Hepatocyte (in vitro differentiated cells): Measurements from ENCODE around the gene SDHA.
"Not testable (repeated sequence)": the region's sequence is repeated elsewhere in the genome, so short reads cannot be mapped to it uniquely, and the experiment has no call there.

ENCODE experiments used
- EZH2 ChIP-seq: fragments of 200-600 bp; sonication (generic); IDR thresholded peaks from 2 replicates; pipeline ENCODE4 v1.6.1; 2016; ENCODE audit warnings: antibody characterized with exemption, mild to moderate bottlenecking, borderline replicate concordance
- EZH2phosphoT487 ChIP-seq: fragments of 200-600 bp; sonication (generic); IDR thresholded peaks from one replicate; pipeline ENCODE4 v1.6.1; 2018; ENCODE audit warnings: antibody characterized with exemption, mild to moderate bottlenecking, low read depth, moderate library complexity; ENCODE audit not compliant: unreplicated experiment, severe bottlenecking
- TF ChIP-seq, protein P1 (sequence below): fragments of 200-600 bp; sonication (generic); IDR thresholded peaks from 2 replicates; pipeline ENCODE4 v1.5.1; 2016; ENCODE audit warnings: antibody characterized with exemption, mild to moderate bottlenecking; ENCODE audit not compliant: poor library complexity

DNA sequence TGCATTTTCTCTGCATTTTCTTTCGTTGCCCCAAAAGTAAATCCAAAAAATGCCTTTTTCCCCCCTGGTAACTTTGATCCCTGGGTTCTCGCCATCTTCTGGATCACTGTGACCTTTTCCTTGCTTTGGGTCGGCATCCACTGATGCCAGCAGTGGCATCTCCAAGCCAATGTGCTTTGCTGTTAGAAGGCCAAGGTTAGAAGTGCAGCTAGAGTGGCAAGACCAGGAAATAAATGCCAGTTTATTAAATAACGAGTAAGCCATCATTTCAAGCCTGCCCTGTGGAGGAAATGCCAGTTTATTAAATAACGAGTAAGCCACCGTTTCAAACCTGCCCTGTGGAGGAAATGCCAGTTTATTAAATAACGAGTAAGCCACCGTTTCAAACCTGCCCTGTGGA is 33.4 kb downstream of the SDHA start:
- TF ChIP-seq, protein P1, sequence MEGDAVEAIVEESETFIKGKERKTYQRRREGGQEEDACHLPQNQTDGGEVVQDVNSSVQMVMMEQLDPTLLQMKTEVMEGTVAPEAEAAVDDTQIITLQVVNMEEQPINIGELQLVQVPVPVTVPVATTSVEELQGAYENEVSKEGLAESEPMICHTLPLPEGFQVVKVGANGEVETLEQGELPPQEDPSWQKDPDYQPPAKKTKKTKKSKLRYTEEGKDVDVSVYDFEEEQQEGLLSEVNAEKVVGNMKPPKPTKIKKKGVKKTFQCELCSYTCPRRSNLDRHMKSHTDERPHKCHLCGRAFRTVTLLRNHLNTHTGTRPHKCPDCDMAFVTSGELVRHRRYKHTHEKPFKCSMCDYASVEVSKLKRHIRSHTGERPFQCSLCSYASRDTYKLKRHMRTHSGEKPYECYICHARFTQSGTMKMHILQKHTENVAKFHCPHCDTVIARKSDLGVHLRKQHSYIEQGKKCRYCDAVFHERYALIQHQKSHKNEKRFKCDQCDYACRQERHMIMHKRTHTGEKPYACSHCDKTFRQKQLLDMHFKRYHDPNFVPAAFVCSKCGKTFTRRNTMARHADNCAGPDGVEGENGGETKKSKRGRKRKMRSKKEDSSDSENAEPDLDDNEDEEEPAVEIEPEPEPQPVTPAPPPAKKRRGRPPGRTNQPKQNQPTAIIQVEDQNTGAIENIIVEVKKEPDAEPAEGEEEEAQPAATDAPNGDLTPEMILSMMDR, result not testable (repeated sequence)
- not testable (repeated sequence) for TF ChIP-seq EZH2phosphoT487, EZH2
